Caco-2 (cell line): Measurements from ENCODE around the gene FAM181A. TPM values are rescaled to one million over a fixed set of nuclear protein-coding genes. Genes with fewer than 3 reads are reported as not detected.
A peak's percentile ranks its signal among the peaks of the same experiment; 100 is the strongest.

Experiments used
- BruUV-seq: library from RNA; stranded (reverse); fragments of 400-500 nt; replicated peaks from 2 replicates; lab custom pipeline; 2021; lab: Mats Ljungman, UMichigan
- CTCF ChIA-PET: fragments of 300-600 bp; sonication (Branson Sonifier 250); formaldehyde crosslinking; loops from one replicate; lab custom pipeline; 2022; ENCODE audit warnings: antibody characterized with exemption; lab: Charles Lee
- POLR2A ChIA-PET: fragments of 300-600 bp; sonication (Branson Sonifier 250); formaldehyde crosslinking; loops from one replicate; lab custom pipeline; 2022; ENCODE audit warnings: antibody characterized with exemption; lab: Charles Lee
- DNase-seq, 2 experiments: peaks; one replicate each; pipeline versions ENCODE4 v3.0.0 to v3.0.0-alpha.2; 2020 to 2022
- H3K27me3 ChIP-seq: replicated peaks from 2 replicates; pipeline ENCODE4 v1.6.0; 2011; ENCODE audit warnings: low read length; ENCODE audit not compliant: control insufficient read depth, insufficient read depth
- H3K36me3 ChIP-seq: 2 replicates; pipeline ENCODE4 v1.5.1; 2011; ENCODE audit warnings: low read length; ENCODE audit not compliant: control insufficient read depth, insufficient read depth
- H3K4me1 ChIP-seq: fragments of 250-450 bp; sonication (Bioruptor Pico); 2 replicates; pipeline ENCODE4 v1.5.1; 2020; ENCODE audit warnings: mild to moderate bottlenecking
- H3K4me3 ChIP-seq: 2 replicates; pipeline ENCODE4 v1.5.1; 2011; ENCODE audit warnings: low read depth, mild to moderate bottlenecking, control low read depth, low read length
- H3K9me3 ChIP-seq: fragments of 250-450 bp; sonication (Bioruptor Pico); 2 replicates; pipeline ENCODE4 v1.5.1; 2020; ENCODE audit warnings: mild to moderate bottlenecking, moderate library complexity
- H3K27ac Mint-ChIP-seq: one replicate; pipeline ENCODE4 v1.8.0; 2022; ENCODE audit warnings: mixed read lengths; ENCODE audit not compliant: unreplicated experiment
- H3K27me3 Mint-ChIP-seq: one replicate; pipeline ENCODE4 v1.8.0; 2022; ENCODE audit warnings: mixed read lengths; ENCODE audit not compliant: insufficient read depth, unreplicated experiment
- H3K36me3 Mint-ChIP-seq: one replicate; pipeline ENCODE4 v1.8.0; 2022; ENCODE audit warnings: mild to moderate bottlenecking, mixed read lengths; ENCODE audit not compliant: insufficient read depth, unreplicated experiment
- H3K4me1 Mint-ChIP-seq: one replicate; pipeline ENCODE4 v1.8.0; 2022; ENCODE audit warnings: low read depth, mixed read lengths; ENCODE audit not compliant: unreplicated experiment
- H3K4me3 Mint-ChIP-seq: one replicate; pipeline ENCODE4 v1.8.0; 2022; ENCODE audit warnings: mild to moderate bottlenecking, moderate library complexity, mixed read lengths; ENCODE audit not compliant: unreplicated experiment
- H3K9me3 Mint-ChIP-seq: one replicate; pipeline ENCODE4 v1.8.0; 2022; ENCODE audit warnings: mixed read lengths; ENCODE audit not compliant: unreplicated experiment
- CTCF ChIP-seq, 2 experiments: fragments of 200-600 bp in 1 of 2; IDR thresholded peaks; 1 replicate in 1 of 2; 2 replicates in 1 of 2; pipeline versions ENCODE4 v1.5.1 to v1.8.0; 2011 to 2022; ENCODE audit warnings: antibody characterized with exemption in 1 of 2, control low read depth in 1 of 2, inconsistent platforms in 1 of 2, low read depth in 1 of 2, low read length in 1 of 2, mild to moderate bottlenecking in 1 of 2, moderate library complexity in 1 of 2; ENCODE audit not compliant: insufficient read depth in 1 of 2, severe bottlenecking in 1 of 2, unreplicated experiment in 1 of 2
- intact Hi-C: fragments of 100-400 bp; cut with micrococcal nuclease; formaldehyde crosslinking; loops from one replicate; pipeline ENCODE4 v1.10.0; 2022; ENCODE audit not compliant: unreplicated experiment
- total RNA-seq: library from RNA; stranded (reverse); gene quantifications from 2 replicates; pipeline ENCODE4 v1.2.3, GENCODE V29; 2022

Gene FAM181A
- total RNA-seq, 1 experiment from 2014 or later = not detected

GRCh38 chr14:93959239-93960107 is 32.3 kb downstream of the FAM181A start:
- no TSS peak for BruUV-seq
- peak; percentile 90 to 96 for DNase-seq
- TF ChIP-seq CTCF (IDR thresholded peaks at IDR 0.05; ENCODE audit: insufficient read depth in 1 of 2, low read depth in 1 of 2, low read length in 1 of 2, severe bottlenecking in 1 of 2, unreplicated experiment in 1 of 2) = no peak
- Histone ChIP-seq H3K4me3 (no peak overlapping the region), H3K9me3 (no peaks in the 10 kb centered on the region), H3K27me3 (no peaks in the 10 kb centered on the region), H3K36me3 (no peaks in the 10 kb centered on the region), H3K4me1 (peaks cover 39% of the 10 kb centered on the region)
- Mint-ChIP-seq H3K4me3 (peak overlapping the region; percentile 45), H3K9me3 (no peaks in the 10 kb centered on the region), H3K27ac (peak overlapping the region; percentile 98), H3K27me3 (no peaks in the 10 kb centered on the region), H3K36me3 (no peaks in the 10 kb centered on the region), H3K4me1 (peaks cover 14% of the 10 kb centered on the region)
- ChIA-PET CTCF (interaction anchor here (1.0 kb wide), 1 partner anchor 24 kb away, joined by 3 read pairs; no protein-coding TSS in a partner anchor), POLR2A (interaction anchor here (0.6 kb wide), 1 partner anchor 122 kb away, joined by 3 read pairs; the partner anchor contains the start of genes DDX24 and IFI27L1)
- intact Hi-C loops = loop anchor here (5.0 kb wide), 1 partner anchor 43 kb away; no protein-coding TSS in a partner anchor

- H3K4me3 ChIP-seq = no peak overlapping the region
- ChIA-PET CTCF (interaction anchor here (1.0 kb wide), 1 partner anchor 25 kb away, joined by 3 read pairs; no protein-coding TSS in a partner anchor), POLR2A (no interaction called here)
- no peaks in the 10 kb centered on the region for H3K9me3 ChIP-seq
- no peak for DNase-seq
- peaks cover 14% of the 10 kb centered on the region for H3K4me1 Mint-ChIP-seq
- no peaks in the 10 kb centered on the region for H3K27me3 Mint-ChIP-seq
- H3K27ac Mint-ChIP-seq = peak overlapping the region; percentile 98
- H3K36me3 ChIP-seq = no peaks in the 10 kb centered on the region
- H3K27me3 ChIP-seq = no peaks in the 10 kb centered on the region
- H3K9me3 Mint-ChIP-seq = no peaks in the 10 kb centered on the region
- BruUV-seq = TSS peak; percentile 89
- no peaks in the 10 kb centered on the region for H3K36me3 Mint-ChIP-seq
- TF ChIP-seq CTCF (IDR thresholded peaks at IDR 0.05; ENCODE audit: insufficient read depth in 1 of 2, low read depth in 1 of 2, low read length in 1 of 2, severe bottlenecking in 1 of 2, unreplicated experiment in 1 of 2) = no peak
- H3K4me1 ChIP-seq = peaks cover 41% of the 10 kb centered on the region
- no peak overlapping the region for H3K4me3 Mint-ChIP-seq
- intact Hi-C loops = no loop called here
These were observed 32.9 kb downstream of the FAM181A start for GRCh38 chr14:93960108-93960475.

GRCh38 chr14:93960774-93961438 is 33.8 kb downstream of the FAM181A start:
- TF ChIP-seq CTCF (IDR thresholded peaks at IDR 0.05; ENCODE audit: insufficient read depth in 1 of 2, low read depth in 1 of 2, low read length in 1 of 2, severe bottlenecking in 1 of 2, unreplicated experiment in 1 of 2) = no peak
- Mint-ChIP-seq H3K27ac (no peak overlapping the region), H3K4me1 (peaks cover 14% of the 10 kb centered on the region), H3K36me3 (no peaks in the 10 kb centered on the region), H3K4me3 (no peak overlapping the region), H3K27me3 (no peaks in the 10 kb centered on the region), H3K9me3 (no peaks in the 10 kb centered on the region)
- no peak for DNase-seq
- intact Hi-C loops = no loop called here
- POLR2A ChIA-PET = no interaction called here
- CTCF ChIA-PET = no interaction called here
- H3K4me3 ChIP-seq = no peak overlapping the region
- no peaks in the 10 kb centered on the region for H3K36me3 ChIP-seq
- no peaks in the 10 kb centered on the region for H3K27me3 ChIP-seq
- BruUV-seq = no TSS peak
- H3K9me3 ChIP-seq = no peaks in the 10 kb centered on the region
- peaks cover 49% of the 10 kb centered on the region for H3K4me1 ChIP-seq
